HG03175 (cell line): ENCODE results near the gene PIGN.
"Not testable (repeated sequence)": the region's sequence is repeated elsewhere in the genome, so short reads cannot be mapped to it uniquely, and the experiment has no call there.

Source experiments
- ATAC-seq: cut with Tn5 transposase; IDR thresholded peaks from one replicate; pipeline ENCODE4 v1.9.1; 2021; ENCODE audit warnings: mild to moderate bottlenecking, moderate library complexity; ENCODE audit not compliant: unreplicated experiment

The PIGN gene

GRCh38 chr18:62182220-62182619 lies 4.6 kb downstream of the PIGN start:
- ATAC-seq: no peak

- ATAC-seq: no peak
Observed at GRCh38 chr18:62179213-62179612, 7.6 kb downstream of the PIGN start.

GRCh38 chr18:62177271-62177670 lies 9.6 kb downstream of the PIGN start:
- ATAC-seq: no peak

- no peak for ATAC-seq
Observed at GRCh38 chr18:62175521-62175920, 11.3 kb downstream of the PIGN start.

GRCh38 chr18:62172298-62172697 lies 14.6 kb downstream of the PIGN start:
- no peak for ATAC-seq

- no peak for ATAC-seq
Observed at GRCh38 chr18:62170857-62171256, 16.0 kb downstream of the PIGN start.

- not testable (repeated sequence) for ATAC-seq
Observed at GRCh38 chr18:62166524-62166923, 20.3 kb downstream of the PIGN start.

GRCh38 chr18:62165583-62165982 lies 21.3 kb downstream of the PIGN start:
- ATAC-seq: no peak

- no peak for ATAC-seq
Observed at GRCh38 chr18:62164855-62165487, 21.9 kb downstream of the PIGN start.

GRCh38 chr18:62164310-62164709 lies 22.5 kb downstream of the PIGN start:
- ATAC-seq: no peak

GRCh38 chr18:62157843-62158242 lies 29.0 kb downstream of the PIGN start:
- ATAC-seq: no peak

- peak; percentile 81 for ATAC-seq
Observed at GRCh38 chr18:62152844-62153243, 34.0 kb downstream of the PIGN start.

GRCh38 chr18:62151068-62151771 lies 35.6 kb downstream of the PIGN start:
- ATAC-seq: no peak

- ATAC-seq: no peak
Observed at GRCh38 chr18:62144338-62144737, 42.5 kb downstream of the PIGN start.

- no peak for ATAC-seq
Observed at GRCh38 chr18:62140259-62140658, 46.6 kb downstream of the PIGN start.

- ATAC-seq: no peak
Observed at GRCh38 chr18:62138461-62139235, 48.2 kb downstream of the PIGN start.

GRCh38 chr18:62131301-62131909 lies 55.5 kb downstream of the PIGN start:
- peak; percentile 79 for ATAC-seq

GRCh38 chr18:62128157-62128556 lies 58.7 kb downstream of the PIGN start:
- no peak for ATAC-seq

- ATAC-seq: no peak
Observed at GRCh38 chr18:62126737-62127136, 60.1 kb downstream of the PIGN start.

GRCh38 chr18:62125702-62126101 lies 61.2 kb downstream of the PIGN start:
- ATAC-seq: no peak

- no peak for ATAC-seq
Observed at GRCh38 chr18:62122330-62122729, 64.5 kb downstream of the PIGN start.
